Hematopoietic multipotent progenitor cell treated with erythropoietin and hydrocortisone succinate and interleukin-3 and kit ligand, for 8 days (in vitro differentiated cells): Measurements from ENCODE around the gene WT1.

Experiments used
- DNase-seq: peaks from one replicate; pipeline ENCODE4 v3.0.0-alpha.2; 2015

The WT1 gene

DNA sequence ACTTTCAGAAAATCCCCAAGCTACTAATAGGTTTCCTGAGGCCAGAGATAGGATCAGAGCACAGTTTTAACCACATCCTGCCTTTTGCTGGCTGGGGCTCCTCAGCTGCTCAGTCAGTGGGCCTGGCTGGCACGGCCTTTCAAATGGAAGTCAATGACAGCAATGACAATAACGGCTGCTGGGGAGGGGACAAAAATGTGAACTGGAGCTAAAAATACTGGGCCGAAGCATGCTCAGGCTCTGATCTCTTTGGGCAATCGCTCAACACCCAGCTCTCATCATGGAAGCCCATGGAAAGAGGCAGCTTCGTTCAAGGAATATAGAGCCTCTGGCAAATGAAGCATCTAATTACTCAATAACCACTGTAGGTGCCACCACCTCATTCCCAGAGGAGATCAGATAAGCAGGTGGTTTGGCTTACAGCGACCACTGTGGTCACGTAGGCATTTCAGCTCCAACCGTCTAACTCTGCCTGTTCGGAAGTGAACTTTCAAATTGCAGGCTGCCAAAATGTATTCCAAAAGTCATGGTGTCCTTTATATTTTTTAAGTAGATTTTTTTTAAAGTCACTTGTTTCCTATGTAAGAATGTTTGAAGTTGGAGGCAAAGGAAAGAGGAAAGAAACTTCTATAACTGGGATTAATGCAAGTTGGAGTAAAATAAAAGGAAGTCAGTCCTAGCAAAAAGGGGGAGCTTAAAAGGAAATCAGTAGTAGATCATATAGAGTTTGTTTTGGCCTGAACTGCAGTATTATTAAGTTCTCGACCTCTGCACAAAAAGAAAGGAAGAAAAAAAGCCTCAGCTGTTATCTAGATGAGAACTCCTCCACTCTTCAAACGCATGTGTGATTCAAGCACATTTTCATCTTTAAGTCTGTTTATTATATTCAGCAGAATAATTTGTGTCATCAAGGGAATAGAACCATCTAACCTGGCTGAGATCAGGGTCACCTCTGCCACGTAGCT lies 14.1 kb downstream of the WT1 start:
- DNase-seq: peak; percentile 93

DNA sequence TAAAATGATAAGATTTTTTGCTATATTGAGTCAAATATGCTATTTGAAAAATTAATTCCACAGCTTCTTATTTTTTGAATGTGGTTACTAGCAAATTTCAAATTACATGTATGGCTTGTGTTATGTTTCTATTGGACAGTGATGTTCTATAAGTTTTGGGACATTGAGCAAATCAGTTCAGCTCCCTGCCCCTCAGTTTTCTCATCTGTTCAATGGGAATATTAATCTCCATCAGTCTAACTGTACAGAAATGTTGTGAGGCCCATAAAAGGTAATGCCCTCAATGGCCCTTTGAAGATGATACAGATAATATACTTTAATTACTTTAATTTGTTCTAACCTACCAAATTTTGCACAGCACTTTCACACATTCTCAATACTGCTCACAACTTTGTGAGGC lies 15.2 kb downstream of the WT1 start:
- no peak for DNase-seq

DNA sequence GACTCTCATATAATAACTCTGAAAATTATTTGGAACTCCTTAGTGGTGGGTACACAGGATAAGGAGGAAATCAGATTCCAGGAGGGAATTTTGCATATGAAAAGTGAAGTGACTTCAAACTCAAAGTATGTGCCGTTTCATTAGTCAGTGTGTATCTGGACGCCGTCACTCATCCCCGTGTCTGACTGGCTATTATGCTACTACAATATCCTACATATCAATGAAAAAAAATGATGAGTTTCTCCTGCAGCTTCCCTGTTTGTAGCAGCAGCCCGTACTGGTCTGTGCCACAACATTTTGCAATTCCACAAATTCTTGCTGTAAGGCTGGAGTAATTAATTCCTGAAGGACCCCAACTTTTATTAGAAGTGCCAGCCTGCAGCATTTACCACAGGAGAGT lies 16.5 kb downstream of the WT1 start:
- no peak for DNase-seq

- DNase-seq: no peak
Measured at GRCh38 chr11:32417806-32418205, 17.5 kb downstream of the WT1 start.

DNA sequence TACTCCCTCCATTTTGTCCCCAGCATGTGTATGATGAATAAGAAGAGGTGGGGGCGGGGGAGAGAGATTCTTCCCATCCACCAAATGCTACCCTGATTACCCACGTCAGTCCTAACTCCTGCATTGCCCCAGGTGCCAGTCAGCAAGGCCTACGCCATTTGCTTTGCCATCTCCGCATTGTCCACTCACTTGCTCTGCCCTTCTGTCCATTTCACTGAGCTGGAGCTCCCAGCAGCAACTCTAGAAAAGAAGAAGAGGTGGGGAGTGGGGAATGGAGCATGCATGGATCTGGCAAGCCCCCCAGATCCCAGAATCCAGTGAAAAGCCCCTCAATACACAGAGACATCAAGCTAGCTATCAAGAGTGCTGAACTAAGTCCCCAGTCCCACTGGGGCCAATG lies 19.0 kb downstream of the WT1 start:
- no peak for DNase-seq

DNA sequence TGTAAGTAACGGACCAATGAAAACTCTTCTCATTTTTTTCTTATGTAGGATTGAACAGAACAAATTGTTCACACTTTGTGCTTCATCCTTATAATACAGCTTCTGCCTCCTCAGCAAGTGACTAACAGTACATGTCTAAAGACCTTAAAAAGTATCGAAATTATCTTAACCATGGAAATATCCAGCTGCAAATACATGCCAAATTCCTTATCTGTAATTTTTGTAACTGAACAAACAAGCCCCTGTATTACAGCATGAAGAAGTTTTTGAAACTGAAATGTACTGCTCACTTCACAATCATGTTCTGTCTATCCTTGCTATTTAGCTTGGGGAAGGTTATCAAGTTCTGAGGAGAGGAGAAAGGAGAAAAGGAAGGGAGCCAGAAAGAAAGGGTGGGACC lies 20.4 kb downstream of the WT1 start:
- peak; percentile 19 for DNase-seq

GRCh38 chr11:32411942-32412615 lies 23.3 kb downstream of the WT1 start:
- no peak for DNase-seq

DNA sequence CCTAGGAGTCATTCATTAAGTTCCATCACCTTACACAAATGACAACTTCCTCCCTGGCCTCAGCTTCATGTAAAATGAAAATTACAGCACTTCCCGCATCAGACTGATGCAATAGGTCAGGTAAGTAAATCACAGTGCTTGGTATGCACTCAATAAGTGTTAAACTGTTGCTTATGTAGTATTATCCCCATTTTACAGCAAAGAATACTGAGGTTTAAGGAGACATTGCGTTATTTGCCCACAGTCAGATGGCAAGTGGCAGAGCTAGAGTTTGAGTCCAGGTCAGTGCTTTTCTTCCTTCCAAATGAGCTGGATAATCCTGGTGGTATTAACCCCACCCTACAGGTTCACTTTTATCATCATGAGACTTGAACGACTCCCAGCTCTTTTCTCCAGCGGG lies 29.7 kb downstream of the WT1 start:
- DNase-seq: no peak

GRCh38 chr11:32402836-32403235 lies 32.5 kb downstream of the WT1 start:
- no peak for DNase-seq

DNA sequence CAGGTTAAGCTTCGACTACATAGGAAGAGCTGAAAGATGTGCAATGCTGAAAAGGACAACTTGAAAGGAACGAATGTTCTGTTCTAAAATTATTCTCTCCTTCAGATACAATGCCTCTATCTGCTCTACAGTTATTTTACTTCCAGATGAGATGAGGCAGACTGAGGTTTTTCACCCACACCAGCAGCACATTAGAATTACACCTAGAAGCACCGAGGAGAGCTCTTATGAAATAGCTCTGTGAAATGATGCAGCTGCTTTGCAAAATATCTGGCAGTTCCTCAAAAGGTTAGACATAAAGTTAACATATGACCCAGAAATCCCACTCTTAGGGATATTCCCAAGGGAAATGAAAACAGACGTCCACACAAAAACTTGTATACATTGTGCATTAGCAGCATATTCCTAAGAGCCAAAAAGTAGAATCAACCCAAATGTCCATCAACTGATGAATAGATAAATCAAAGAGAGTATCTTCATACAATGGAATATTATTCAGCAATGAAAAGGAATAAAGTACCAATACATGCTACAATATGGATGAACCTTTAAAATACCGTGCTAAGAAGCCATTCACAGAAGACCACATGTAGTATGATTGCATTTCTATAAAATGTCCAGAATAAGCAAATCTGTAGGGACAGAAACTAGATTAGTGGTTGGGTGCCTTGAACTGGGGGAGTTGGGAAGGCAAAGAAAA lies 34.5 kb downstream of the WT1 start:
- no peak for DNase-seq

GRCh38 chr11:32400196-32400595 lies 35.1 kb downstream of the WT1 start:
- no peak for DNase-seq

DNA sequence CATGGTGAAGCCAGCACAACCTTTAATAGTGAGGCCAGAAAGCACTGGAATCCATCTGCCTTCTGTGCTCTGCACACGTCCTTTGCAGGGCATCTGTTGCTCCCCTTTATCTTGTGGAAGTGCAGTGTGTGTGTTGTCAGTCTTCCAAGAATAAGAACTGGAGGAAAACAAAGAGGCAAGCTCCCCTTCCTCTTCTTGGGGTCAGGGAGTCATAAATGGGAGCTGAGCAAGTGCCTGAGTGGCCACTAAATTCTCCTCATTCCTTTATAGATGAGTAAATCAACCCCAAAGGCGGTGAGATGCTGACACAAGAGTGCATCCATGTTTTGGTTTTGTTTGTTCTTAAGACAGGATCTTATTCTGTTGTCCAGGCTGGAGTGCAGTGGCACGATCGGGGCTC lies 38.3 kb downstream of the WT1 start:
- no peak for DNase-seq

DNA sequence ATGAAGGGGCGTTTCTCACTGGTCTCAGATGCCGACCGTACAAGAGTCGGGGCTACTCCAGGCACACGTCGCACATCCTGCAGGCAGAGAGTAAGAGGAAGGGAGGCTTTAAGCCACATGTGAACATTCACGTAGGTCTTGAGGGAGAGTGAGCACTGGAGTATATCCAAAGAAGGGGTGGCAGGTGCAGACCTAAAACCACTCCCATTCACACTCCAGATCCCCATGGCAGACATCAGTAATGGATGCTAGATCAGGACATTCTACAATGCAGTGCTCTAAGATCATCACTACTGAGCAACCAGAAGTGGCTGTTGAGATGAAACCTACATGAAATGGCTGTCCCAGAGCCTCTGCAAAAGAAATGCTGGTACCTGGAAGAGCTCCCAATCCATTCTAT lies 39.0 kb downstream of the WT1 start:
- no peak for DNase-seq

GRCh38 chr11:32395127-32395526 lies 40.2 kb downstream of the WT1 start:
- no peak for DNase-seq

- DNase-seq: no peak
Measured at GRCh38 chr11:32392840-32393239, 42.5 kb downstream of the WT1 start.

- no peak for DNase-seq
Measured at GRCh38 chr11:32391956-32392553, 43.3 kb downstream of the WT1 start.

- no peak for DNase-seq
Measured at GRCh38 chr11:32391479-32391878, 43.9 kb downstream of the WT1 start.

DNA sequence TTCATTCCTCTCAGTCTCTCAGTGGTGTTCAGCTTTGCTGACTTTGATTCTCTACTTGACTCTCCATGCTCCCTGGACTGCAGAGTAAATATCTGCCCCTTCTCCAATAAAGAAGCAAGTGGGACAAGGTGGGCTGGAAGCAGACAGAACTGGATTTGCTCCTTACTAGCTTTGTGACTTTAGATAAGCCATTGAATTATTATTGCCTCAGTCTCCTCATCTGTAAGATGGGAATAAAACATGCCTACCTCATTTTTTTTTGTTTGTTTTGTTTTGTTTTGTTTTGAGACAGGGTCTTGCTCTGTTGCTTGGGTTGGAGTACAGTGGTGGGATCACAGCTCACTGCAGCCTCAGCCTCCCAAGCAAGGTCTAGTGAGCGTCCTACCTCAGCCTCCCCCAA lies 44.6 kb downstream of the WT1 start:
- DNase-seq: no peak

GRCh38 chr11:32388871-32389770 lies 46.2 kb downstream of the WT1 start:
- no peak for DNase-seq

- no peak for DNase-seq
Measured at GRCh38 chr11:32388365-32388764, 47.0 kb downstream of the WT1 start.

DNA sequence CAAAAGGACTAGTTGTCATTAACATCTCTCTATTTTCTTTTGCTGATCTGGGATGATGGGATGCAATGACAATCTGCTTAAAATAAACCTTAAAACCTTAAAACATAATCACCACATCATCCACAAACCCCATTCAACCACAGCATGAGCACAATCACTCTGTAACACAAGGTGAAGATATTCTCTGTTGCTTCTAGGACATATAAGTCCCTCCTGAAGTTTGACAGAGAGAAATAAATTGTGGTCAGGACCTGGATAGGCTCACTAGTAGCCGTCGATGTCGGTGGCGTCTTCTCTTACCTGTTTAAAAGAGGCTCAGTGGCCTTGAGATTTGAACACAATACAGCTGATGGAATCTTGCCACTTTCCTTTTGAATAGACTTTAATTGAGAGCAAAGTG lies 47.9 kb downstream of the WT1 start:
- peak; percentile 17 for DNase-seq

DNA sequence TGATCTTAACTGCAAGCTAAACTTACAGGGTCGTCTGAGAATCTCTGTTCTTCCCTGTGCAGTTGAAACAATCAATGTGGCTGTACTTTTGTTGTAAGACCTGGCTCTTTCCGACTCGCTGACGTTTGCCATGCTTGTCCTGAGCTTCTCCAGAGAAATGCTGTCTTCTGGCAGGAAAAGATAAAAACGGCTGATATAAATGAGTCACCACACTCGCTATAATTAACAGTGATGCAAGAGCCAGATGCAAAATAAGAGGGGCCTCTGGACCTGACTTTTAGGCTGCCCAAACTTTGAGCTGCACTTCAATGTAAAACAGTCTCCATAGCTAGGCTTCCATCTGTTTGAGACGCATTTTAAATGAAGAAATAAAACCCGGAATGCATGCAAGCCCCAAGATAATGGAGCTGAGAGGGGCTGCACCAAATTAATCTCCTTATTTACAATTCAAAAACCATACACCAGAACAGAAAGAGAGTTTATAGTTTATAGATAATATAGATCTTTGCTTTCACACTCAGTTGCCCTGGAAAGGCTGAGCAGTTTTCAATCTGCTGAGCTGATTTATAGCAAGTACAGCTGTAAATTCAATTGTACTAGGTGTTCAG lies 48.5 kb downstream of the WT1 start:
- peak; percentile 83 for DNase-seq
